GM15510 (cell line): ENCODE measurements around the gene SALL2.

Source experiments
- POLR2A ChIP-seq: IDR thresholded peaks from 3 replicates; pipeline ENCODE4 v1.6.1; 2011; ENCODE audit warnings: borderline replicate concordance; ENCODE audit not compliant: insufficient read length; ENCODE audit errors: extremely low read depth

Gene SALL2

DNA sequence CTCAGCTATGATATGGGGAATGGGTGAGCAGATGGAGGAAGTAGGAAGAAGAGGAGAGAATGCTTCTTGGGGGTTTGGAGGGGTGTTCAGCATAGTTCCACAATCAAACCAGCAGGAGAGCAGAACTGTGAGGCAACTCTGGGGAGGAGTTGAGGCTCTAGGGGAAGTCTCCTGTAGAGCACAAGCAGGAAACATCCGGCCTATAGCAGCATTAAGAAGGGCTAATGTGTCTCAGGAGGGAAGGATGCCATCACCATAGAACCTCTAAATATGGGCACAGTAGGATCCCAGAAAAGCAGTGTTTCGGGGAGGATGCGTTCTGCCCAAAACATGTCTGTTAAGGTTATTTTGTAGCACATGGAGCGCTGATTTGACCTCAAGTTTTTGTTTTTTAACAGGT is 8.4 kb upstream of the SALL2 start:
- no peak for TF ChIP-seq POLR2A

DNA sequence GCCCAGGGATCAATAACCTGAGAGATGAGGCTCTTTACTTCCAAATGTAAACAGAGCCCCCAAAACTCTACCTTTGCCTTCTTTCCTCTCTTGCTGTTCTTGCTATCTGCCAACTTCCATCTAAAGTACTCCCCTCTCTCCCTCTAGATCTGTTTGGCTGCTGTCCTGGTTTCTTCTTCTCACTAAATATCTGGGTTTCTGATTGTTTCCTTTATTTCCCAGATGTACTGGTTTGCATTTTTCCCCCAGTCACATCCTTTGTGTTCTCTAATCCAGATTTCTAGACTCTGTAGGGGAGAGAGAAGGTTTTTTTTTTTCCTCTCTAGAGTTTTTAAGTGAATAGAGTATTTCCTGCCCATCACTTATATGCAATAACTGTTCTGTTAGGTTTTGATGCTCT is 7.1 kb upstream of the SALL2 start:
- no peak for TF ChIP-seq POLR2A

DNA sequence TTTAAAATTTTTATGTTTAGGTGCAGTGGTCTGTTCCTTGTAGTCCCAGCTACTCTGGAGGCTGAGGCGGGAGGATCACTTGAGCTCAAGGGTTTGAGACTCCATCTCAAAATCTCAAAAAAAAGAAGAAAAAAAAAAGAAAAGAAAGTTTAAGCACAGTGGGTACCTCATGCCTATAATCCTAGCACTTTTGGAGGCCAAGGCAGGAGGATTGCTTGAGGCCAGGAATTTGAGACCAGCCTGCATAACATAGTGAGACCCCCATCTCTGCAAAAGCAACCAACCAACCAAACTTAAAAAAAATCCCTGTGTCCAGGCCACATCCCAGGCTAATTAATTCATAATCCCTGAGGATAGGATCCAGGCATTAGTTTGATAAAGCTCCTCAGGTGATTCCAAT is 3.4 kb upstream of the SALL2 start:
- TF ChIP-seq POLR2A: no peak

DNA sequence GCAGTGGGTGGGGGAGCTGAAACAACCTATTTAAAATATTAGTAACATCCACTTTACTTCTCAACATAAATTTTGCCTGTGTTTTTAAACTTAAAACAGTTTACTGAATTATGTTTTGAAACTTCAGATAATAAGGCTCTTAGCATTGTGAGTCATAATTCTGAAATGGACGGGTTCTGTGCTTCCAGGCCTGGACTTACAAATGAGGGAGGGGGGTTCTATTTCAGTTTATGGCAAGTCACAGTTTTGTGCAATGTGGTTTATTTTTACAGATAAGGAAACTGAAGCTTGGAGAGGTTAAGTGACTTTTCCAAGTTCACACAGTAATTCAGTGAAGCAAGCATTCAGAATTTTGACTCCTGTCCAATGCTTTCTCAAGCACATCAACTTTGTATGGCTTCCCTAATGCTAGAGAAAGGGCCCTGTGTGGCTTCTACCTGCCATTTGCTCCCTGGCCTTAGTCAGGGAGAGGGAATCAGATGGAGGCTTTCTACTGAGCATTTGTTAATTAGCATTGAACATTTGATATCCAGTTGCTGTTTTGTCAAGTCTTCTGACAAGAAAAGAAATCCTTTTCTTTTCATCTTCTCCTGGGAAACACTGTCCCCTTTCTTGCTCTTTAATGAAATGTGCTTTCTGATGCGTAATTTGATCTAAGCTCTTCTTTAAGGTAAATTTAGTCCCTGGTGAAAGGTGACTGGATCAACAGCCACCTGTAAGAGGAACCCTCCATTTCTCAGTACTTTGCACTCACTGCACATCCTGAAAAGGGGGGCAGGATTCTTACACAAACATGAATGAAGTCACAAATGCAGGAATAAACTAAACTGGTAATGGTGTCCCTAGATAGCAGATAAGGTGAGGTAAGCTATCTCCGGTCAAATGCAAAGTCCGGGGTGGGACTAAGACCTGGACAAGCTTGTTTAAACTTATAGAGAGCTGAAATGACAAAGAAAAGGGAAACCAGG is 2.5 kb upstream of the SALL2 start:
- TF ChIP-seq POLR2A: no peak

DNA sequence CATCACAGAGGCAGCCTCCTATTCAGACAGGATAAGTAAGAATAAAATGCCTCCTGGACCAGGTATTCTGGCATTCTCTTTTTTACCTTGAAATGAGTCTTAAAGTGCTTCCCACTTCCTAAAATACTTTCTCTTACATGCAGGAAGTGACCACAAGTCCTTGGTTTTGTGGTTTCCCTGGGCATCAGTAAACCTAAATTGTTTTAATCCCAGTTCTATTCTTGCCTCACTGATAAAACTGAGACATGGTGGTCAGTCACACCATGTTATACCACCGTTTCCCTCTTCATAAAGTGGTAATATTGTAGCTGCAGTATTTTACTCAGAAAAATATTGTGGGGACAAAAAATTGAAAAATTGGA is 1.2 kb upstream of the SALL2 start:
- TF ChIP-seq POLR2A: no peak

DNA sequence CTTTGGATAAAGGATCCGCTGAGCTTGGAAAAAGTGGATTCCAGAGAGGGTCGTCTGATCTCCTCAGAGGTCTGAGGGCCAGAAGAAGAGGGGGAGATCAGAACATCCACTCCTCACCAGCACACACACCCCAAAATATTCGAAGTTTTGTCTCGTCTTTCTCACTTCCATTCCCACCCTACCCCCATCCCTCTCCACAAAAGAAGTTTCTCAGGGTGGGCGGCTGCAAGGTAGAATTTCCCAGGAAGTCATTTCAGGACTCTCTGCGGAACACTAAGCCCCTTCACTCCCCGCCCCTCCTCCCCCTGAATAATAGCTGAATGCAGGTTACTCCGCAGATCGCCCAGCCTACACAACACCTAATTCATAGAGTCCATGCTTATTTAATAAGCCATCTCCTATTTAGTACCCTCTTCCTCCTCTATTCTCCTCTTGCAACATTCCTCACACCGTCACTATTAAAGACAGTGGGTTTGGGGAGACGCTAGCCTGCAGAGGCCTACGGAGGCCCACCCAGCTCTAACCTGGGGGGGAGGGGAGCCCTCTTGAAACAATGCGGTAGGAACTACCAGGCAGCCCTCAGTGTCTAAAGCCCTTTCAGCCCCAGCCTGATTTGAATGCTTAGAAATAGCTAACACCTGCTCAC is 649 bp upstream of the SALL2 start:
- TF ChIP-seq POLR2A: no peak

DNA sequence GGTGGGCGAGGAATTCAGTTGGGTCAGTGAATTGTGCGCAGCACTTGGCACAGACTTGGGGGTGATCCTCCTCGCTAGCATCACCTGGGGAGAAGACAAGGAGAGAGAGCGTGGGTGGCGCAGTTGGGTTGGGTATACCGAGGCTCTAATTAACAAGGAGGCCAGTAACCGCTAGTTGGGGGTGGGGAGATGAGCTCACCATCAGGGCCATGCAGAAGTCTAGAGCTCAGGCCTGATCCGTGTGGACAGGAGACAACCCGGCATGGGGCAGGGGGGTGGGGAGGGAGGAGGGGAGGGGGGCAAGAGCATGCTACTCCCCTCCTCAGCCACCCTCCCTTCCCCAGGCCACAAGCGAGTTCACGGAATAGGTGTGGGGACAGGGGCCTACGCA is 580 bp downstream of the SALL2 start:
- no peak for TF ChIP-seq POLR2A

DNA sequence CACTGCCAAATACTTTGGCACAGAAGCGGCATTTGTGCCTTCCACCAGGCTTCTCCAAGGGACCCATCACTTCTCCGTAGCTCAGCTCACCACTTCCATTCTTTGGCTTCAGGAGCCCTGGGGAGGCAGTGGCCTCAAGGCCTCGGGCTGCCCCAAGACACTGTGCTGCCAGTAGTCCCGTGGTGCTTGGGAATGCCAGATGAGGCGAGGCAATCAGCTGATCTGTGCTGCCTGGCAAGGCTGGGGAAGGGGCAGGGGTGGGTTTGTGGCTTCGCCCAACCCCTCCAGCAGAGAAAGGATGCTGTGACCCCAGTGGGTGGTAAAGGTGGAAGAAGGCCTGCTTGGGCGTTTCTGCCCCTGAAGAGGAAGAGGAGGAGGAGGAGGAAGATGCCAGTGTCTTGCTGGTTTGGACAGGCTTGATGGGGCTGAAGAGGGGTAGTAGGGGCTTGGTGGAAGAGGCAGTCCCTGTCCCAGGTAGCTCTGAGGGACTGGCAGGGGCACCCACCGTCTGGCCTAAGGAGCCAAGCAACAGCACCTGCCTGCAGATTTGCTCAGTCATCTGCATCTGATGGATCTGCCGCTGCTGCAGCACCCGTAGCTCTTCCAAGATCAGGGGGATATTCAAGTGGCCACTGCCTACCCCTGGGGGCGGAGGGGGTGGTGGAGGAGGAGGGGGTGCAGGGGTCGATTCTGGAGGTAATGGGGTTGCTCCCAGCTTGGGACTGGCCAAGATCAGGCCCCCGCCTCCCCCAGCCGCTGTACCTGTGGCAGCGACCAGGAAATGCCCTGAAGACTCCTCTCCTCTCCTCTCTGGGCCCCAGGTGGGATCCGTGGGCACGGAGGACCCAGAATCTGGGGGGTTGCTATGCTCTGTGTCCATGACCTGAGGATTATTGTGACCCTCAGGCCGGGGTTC is 1.3 kb downstream of the SALL2 start:
- TF ChIP-seq POLR2A: no peak

DNA sequence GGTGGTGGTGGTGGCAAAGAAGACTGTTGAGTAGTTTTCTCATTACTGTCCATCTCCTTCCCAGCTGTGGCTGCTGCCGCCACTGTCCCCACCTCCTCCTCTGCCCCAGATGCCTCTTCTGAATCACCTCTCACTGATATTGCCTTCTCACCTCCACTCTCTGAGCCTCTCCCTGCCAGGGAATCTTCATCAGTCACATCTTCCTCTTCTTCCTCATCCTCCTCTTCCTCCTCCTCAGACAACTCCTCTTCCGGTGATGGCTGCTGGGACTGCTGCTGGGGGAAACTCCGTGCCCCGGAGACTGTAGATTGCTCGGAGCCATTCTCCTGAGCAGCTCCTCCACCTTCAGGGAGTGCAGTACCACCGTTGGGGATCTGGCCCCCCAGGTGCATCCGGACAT is 2.9 kb downstream of the SALL2 start:
- no peak for TF ChIP-seq POLR2A

DNA sequence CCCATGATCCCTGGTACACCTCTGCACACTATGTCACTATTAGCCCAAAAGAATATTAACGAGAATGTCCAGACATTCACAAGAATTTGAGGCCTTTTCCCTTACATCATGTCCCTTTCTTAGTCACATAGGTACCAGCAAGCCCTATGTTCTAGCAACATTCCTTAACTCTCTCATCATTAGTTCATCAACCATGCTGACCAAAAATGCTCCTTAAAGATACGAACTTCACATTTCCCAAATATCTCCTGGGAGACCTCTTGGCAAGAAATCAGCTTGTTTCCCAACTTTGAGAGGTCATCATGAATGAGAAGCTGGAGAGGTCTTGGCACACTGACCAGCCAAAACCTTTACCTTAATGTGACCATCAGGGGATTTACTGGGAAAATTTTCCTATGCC is 4.6 kb downstream of the SALL2 start:
- no peak for TF ChIP-seq POLR2A

DNA sequence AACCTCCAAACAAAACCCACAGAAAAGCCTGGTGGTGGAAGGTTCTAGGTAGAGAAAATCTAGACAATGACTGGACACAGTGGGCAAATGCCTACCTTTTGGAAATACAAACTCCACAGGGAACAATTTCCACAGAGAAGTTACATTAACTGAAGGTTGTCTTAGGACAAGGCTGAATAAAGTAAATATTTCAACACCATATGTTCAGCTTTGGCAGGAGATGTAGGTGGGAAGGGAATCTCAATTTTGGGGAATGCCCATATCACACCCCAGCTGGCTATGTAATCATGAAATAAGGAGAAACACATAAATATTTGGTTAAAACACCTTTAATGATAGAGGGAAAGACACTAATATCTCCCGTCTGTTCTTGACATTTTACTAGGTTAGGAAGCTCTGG is 5.4 kb downstream of the SALL2 start:
- TF ChIP-seq POLR2A: no peak

DNA sequence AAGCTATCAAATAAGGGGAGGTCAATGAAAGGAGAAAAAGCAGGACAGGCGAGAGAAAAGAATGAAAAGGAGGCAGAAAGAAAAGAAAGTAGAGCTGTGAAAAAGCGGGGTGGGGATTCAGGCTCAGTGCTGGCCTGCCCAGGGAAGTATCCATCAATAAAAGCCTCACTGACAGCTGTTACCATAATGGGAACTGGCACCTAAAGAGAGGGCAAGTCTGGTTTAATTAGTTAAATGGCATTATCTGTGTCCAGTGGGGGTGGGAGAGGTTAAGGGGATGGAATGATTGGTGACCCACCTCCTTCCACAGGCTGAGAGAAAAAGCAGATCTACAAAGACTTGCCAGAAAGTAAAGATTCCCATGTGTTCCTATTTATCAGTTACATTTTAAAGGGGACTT is 7.4 kb downstream of the SALL2 start:
- no peak for TF ChIP-seq POLR2A

DNA sequence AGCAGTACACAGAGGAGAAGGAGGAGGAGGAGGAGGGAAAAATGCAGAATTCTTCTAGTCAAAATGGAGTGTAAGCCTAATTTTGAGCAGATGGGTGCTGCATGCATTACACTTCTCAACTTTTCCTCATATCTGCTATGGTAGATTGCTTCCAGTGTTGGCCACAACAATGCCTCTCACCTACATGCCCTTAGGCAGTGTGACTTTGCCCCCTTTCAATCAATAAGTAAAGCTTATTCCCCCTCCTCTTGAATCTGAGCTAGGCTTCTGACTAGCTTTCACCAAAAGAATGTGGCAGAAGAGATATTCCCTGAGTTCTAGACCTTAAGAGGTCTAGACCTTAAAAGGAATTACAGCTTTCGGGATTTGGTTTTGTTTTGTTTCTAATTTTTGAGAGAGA is 11.8 kb downstream of the SALL2 start:
- no peak for TF ChIP-seq POLR2A

DNA sequence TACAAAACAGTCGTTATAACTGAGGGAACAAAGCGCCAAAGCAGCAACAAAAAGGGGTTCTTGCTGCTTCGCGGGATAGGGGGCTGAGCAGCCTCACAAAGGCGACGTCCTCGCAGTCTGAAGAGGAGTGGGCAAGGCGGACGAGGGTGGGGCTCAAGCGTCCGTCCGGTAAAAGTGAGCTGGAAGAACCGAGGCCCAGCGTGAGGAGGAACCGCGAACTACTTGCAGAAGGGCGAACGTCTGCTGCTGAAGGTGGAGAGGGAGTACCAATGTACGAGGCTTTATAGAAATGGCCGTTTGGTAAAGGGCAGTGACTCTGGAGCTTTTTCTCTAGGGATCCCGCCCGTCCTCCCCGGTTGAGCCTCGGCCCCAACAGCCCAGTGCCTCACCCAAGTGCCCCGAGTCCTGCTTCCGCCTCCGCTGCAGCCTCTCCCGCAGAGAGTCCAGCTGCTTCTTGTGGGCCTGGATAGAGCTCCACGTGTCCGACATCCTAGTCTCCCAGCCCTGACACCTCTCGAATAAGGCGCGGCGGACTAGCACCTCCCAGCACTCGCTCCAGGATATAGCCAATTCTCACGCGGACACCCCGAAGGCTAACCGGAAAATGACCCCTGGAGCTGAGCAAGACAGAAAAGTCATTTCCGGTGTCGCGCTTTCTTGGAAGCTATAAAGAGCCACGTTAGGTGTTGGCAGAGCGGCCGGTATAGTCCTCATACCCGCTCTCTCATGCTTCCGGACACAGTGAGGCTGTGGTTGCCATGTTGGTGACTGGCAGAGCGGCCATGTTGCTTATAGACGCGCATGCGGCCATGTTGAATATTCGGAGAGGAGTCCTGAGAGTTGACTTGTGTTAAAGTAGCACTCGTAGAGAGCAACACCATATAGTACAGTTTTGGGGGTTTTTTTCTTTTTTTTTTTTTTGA is 15.2 kb downstream of the SALL2 start, which contains the start of gene METTL3:
TSS of gene METTL3 (minus strand) at position 606 of the 923 bp plus-strand sequence. CDS start at position 489, 117 bp downstream.
- peak; percentile 65 for TF ChIP-seq POLR2A

DNA sequence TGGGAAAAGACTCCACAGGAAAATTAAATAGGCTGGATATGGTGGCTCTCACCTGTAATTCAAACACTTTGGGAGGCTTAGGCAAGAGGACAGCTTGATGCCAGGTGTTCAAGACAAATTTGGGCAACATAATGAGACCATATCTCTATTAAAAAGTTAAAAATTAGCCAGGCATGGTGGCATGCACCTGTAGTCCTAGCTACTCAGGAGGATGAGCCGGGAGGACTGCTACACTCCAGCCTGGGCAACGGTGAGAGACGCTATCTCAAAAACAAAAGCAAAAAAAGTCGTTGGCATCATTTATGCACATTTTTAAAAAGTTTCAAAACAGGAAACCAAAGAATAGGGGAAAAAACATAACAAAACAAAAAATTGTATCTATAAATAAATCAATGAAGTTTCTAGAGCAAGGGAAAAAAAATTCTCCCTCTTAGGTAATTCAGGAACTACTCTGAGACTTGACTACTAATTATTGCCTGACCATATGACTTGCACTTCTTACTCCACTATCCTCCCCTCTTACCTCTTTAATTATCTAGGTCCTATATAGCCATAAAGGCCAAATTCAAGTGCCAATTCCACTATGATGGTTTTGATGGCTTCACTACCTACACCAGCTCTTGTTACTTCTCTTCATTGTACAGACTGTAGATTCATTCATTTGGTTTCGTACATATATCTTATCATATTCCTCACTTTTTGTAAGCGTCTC is 16.6 kb downstream of the SALL2 start:
- TF ChIP-seq POLR2A: no peak
